Right lobe of liver (tissue), 6 donors: ENCODE results near the gene RAB1A. TPM values are rescaled to one million over a fixed set of nuclear protein-coding genes. Genes with fewer than 3 reads are reported as not detected.
A peak's percentile ranks its signal among the peaks of the same experiment; 100 is the strongest.
"Not testable (repeated sequence)": the region's sequence is repeated elsewhere in the genome, so short reads cannot be mapped to it uniquely, and the experiment has no call there.

Source experiments
- ATAC-seq, 4 donors: fragments of 200-7000 bp; cut with Tn5 transposase; one replicate each; pipeline ENCODE4 v1.9.1; 2020; ENCODE audit warnings: mild to moderate bottlenecking in 4 of 4, moderate library complexity in 4 of 4
- DNase-seq, 3 donors: peaks; one replicate each; pipeline ENCODE4 v3.0.0-alpha.2; 2020
- H3K27ac ChIP-seq, 3 donors: fragments of 200-600 bp; one replicate each; pipeline ENCODE4 v1.8.0; 2022
- H3K27me3 ChIP-seq, 2 donors: fragments of 200-600 bp; one replicate each; pipeline ENCODE4 v1.8.0; 2022
- H3K36me3 ChIP-seq, 4 donors: fragments of 200-600 bp; sonication (generic) in 1 of 4; one replicate each; pipeline versions ENCODE4 v1.5.1 to v1.8.0; 2017 to 2022; ENCODE audit warnings: control low read depth in 1 of 4
- H3K4me1 ChIP-seq, 4 donors: fragments of 200-600 bp; sonication (generic) in 1 of 4; one replicate each; pipeline versions ENCODE4 v1.5.1 to v1.8.0; 2017 to 2022; ENCODE audit warnings: control low read depth in 1 of 4
- H3K4me3 ChIP-seq, 3 donors: fragments of 200-600 bp; one replicate each; pipeline ENCODE4 v1.8.0; 2022
- H3K9me3 ChIP-seq, 4 donors: fragments of 200-600 bp; sonication (generic) in 1 of 4; one replicate each; pipeline versions ENCODE4 v1.5.1 to v1.8.0; 2017 to 2022; ENCODE audit warnings: control low read depth in 1 of 4
- CTCF ChIP-seq, 4 donors: fragments of 200-600 bp in 3 of 4; fragments of 450-650 bp in 1 of 4; IDR thresholded peaks; one replicate each; pipeline versions ENCODE4 v1.5.1 to v1.8.0; 2016 to 2022; ENCODE audit warnings: antibody characterized with exemption in 4 of 4, mild to moderate bottlenecking in 2 of 4
- POLR2A ChIP-seq: fragments of 450-650 bp; IDR thresholded peaks from one replicate; pipeline ENCODE4 v1.6.1; 2017; ENCODE audit warnings: antibody characterized with exemption, mild to moderate bottlenecking
- WGBS: methylation state at CpG from one replicate; pipeline ENCODE4 v1.1.6; 2018; ENCODE audit warnings: low coverage, low lambda C conversion rate; ENCODE audit not compliant: insufficient coverage; ENCODE audit errors: missing lambda C conversion rate; 5-methylcytosine and 5-hydroxymethylcytosine counted together
- intact Hi-C, 2 donors: fragments of 100-400 bp; cut with DNase I; formaldehyde crosslinking; loops; one replicate each; pipeline versions ENCODE4 v1.11.2 to v1.14.1; 2022
- total RNA-seq, 6 experiments: library from RNA; depleted of rRNA in 2 of 6; stranded (reverse); fragments of >200 nt in 2 of 6; fragmentation: NEBNext Ultra II Directional in 3 of 6; extraction: Animal tissue kit (Norgen Biotek cat#: 25700) in 3 of 6; gene quantifications; one replicate each; pipeline versions ENCODE4 v1.1.0 to v1.2.4, GENCODE V29; 2016 to 2023
- donor health status: DM: no; HTN: yes; CAD: no.
- donor health status: DM: no; HTN: no; CAD: no.
- donor health status: DM: no; HTN: no; CAD: no.
- donor health status: DM: no; HTN: yes; CAD: no.
- donor health status: DM: no; HTN: yes; CAD: no.

RAB1A gene
- total RNA-seq, 6 experiments from 2014 or later = 65.0 to 119 (median 81.3) TPM

- Histone ChIP-seq H3K4me3 (no peak overlapping the region), H3K9me3 (no peaks in the 10 kb centered on the region), H3K36me3 (no peaks in the 10 kb centered on the region), H3K27me3 (no peaks in the 10 kb centered on the region), H3K27ac (no peak overlapping the region), H3K4me1 (peaks cover 0 to 12% (median 0%) of the 10 kb centered on the region in 4 donors)
- DNase-seq (no peak), ATAC-seq (no peak)
- intact Hi-C loops = no loop called here
- WGBS = 89% methylated on average over 1 of the region's 2 CpGs
- TF ChIP-seq CTCF (IDR thresholded peaks at IDR 0.05) (no peak), POLR2A (no peak)
These were observed 7.4 kb upstream of the RAB1A start for GRCh38 chr2:65137197-65137775.

- no peaks in the 10 kb centered on the region for H3K27me3 ChIP-seq
- no peak for TF ChIP-seq CTCF (IDR thresholded peaks at IDR 0.05)
- TF ChIP-seq POLR2A = no peak
- H3K27ac ChIP-seq = peak overlapping the region in 2 of 3 donors; percentile 24 to 64
- intact Hi-C loops = no loop called here
- ATAC-seq (peak; percentile 78 to 90 (median 84)), DNase-seq (peak in 2 of 3 donors; percentile 35 to 56)
- H3K9me3 ChIP-seq = no peaks in the 10 kb centered on the region
- no peaks in the 10 kb centered on the region for H3K36me3 ChIP-seq
- peaks cover 0 to 12% (median 0%) of the 10 kb centered on the region in 4 donors for H3K4me1 ChIP-seq
- H3K4me3 ChIP-seq = no peak overlapping the region
- 33% methylated on average over 1 of the region's 1 CpG for WGBS
These were observed 6.3 kb upstream of the RAB1A start for GRCh38 chr2:65136253-65136652.

- WGBS = 85% methylated on average over 7 of the region's 7 CpGs
These were observed 4.3 kb upstream of the RAB1A start for GRCh38 chr2:65134158-65134557.

GRCh38 chr2:65133626-65134025, 3.7 kb upstream of the RAB1A start:
- no peak for DNase-seq
- TF ChIP-seq CTCF (IDR thresholded peaks at IDR 0.05) = no peak
- TF ChIP-seq POLR2A = no peak
- Histone ChIP-seq H3K4me3 (no peak overlapping the region), H3K27me3 (no peaks in the 10 kb centered on the region), H3K36me3 (no peaks in the 10 kb centered on the region), H3K9me3 (no peaks in the 10 kb centered on the region), H3K27ac (no peak overlapping the region), H3K4me1 (peaks cover 0 to 16% (median 0%) of the 10 kb centered on the region in 4 donors)
- intact Hi-C loops = no loop called here
- ATAC-seq = no peak
- WGBS = 75% methylated on average over 4 of the region's 4 CpGs

More at GRCh38 chr2:65134158-65134557, 4.3 kb upstream of the RAB1A start:
- Histone ChIP-seq H3K27ac (no peak overlapping the region), H3K4me1 (peaks cover 0 to 16% (median 0%) of the 10 kb centered on the region in 4 donors), H3K9me3 (no peaks in the 10 kb centered on the region), H3K4me3 (no peak overlapping the region), H3K36me3 (no peaks in the 10 kb centered on the region), H3K27me3 (no peaks in the 10 kb centered on the region)
- ATAC-seq (no peak), DNase-seq (no peak)
- intact Hi-C loops = no loop called here
- TF ChIP-seq POLR2A (no peak), CTCF (IDR thresholded peaks at IDR 0.05) (no peak)

- ATAC-seq, intact Hi-C loops, H3K27me3 ChIP-seq, H3K4me3 ChIP-seq, H3K36me3 ChIP-seq, H3K9me3 ChIP-seq, DNase-seq, H3K27ac ChIP-seq: not testable (repeated sequence)
- peaks cover 0 to 20% (median 0%) of the 10 kb centered on the region in 4 donors for H3K4me1 ChIP-seq
- WGBS = 87% methylated on average over 15 of the region's 15 CpGs
These were observed 3.0 kb upstream of the RAB1A start for GRCh38 chr2:65132930-65133329.
